Measurements from ENCODE around the gene AAK1.
"Not testable (repeated sequence)": the region's sequence is repeated elsewhere in the genome, so short reads cannot be mapped to it uniquely, and the experiment has no call there.

Gene AAK1

GRCh38 chr2:69566669-69567068, 76.9 kb downstream of the AAK1 start:
- DNase-seq: no peak

GRCh38 chr2:69565431-69565839, 78.1 kb downstream of the AAK1 start:
- DNase-seq: peak; percentile 19 to 67

GRCh38 chr2:69564604-69565003, 78.9 kb downstream of the AAK1 start:
- no peak for DNase-seq

- DNase-seq: no peak
Measured at GRCh38 chr2:69563021-69563420, 80.5 kb downstream of the AAK1 start.

GRCh38 chr2:69561101-69561500, 82.4 kb downstream of the AAK1 start:
- DNase-seq: no peak

GRCh38 chr2:69560147-69560482, 83.4 kb downstream of the AAK1 start:
- no peak for DNase-seq

GRCh38 chr2:69559442-69560146, 83.9 kb downstream of the AAK1 start:
- peak; percentile 4 to 76 for DNase-seq

- no peak for DNase-seq
Measured at GRCh38 chr2:69556008-69556407, 87.5 kb downstream of the AAK1 start.

GRCh38 chr2:69554981-69555380, 88.6 kb downstream of the AAK1 start:
- no peak for DNase-seq

- no peak for DNase-seq
Measured at GRCh38 chr2:69554568-69554967, 89.0 kb downstream of the AAK1 start.

- no peak for DNase-seq
Measured at GRCh38 chr2:69553991-69554390, 89.5 kb downstream of the AAK1 start.

GRCh38 chr2:69550511-69550910, 93.0 kb downstream of the AAK1 start:
- not testable (repeated sequence) for DNase-seq

- no peak for DNase-seq
Measured at GRCh38 chr2:69549421-69549820, 94.1 kb downstream of the AAK1 start.

- DNase-seq: no peak
Measured at GRCh38 chr2:69547984-69548715, 95.4 kb downstream of the AAK1 start.

GRCh38 chr2:69546646-69547045, 96.9 kb downstream of the AAK1 start:
- DNase-seq: no peak

GRCh38 chr2:69545477-69545932, 98.0 kb downstream of the AAK1 start:
- DNase-seq: no peak

GRCh38 chr2:69544951-69545350, 98.6 kb downstream of the AAK1 start:
- no peak for DNase-seq

- DNase-seq: no peak
Measured at GRCh38 chr2:69539549-69539908, 104.0 kb downstream of the AAK1 start.

GRCh38 chr2:69538872-69539548, 104.5 kb downstream of the AAK1 start:
- no peak for DNase-seq

- no peak for DNase-seq
Measured at GRCh38 chr2:69538249-69538648, 105.3 kb downstream of the AAK1 start.

- no peak for DNase-seq
Measured at GRCh38 chr2:69535817-69536241, 107.7 kb downstream of the AAK1 start.

- DNase-seq: no peak
Measured at GRCh38 chr2:69531186-69531585, 112.4 kb downstream of the AAK1 start.

GRCh38 chr2:69529480-69529879, 114.1 kb downstream of the AAK1 start:
- no peak for DNase-seq

GRCh38 chr2:69525261-69525660, 118.3 kb downstream of the AAK1 start:
- DNase-seq: no peak
